Measurements from ENCODE around the gene NDUFC1.
A peak's percentile ranks its signal among the peaks of the same experiment; 100 is the strongest.

NDUFC1 gene

GRCh38 chr4:139297001-139297410, 5.3 kb downstream of the NDUFC1 start:
- H3K27me3 ChIP-seq (ENCODE audit: insufficient read depth, low read length), result no peaks in the 10 kb centered on the region
- H3K9ac ChIP-seq (ENCODE audit: low read depth, low read length), result no peak overlapping the region
- H3K36me3 ChIP-seq (ENCODE audit: insufficient read depth, low read length), result peaks cover 22% of the 10 kb centered on the region
- H3K4me3 ChIP-seq (ENCODE audit: low read length), result no peak overlapping the region
- no peaks in the 10 kb centered on the region for H3K9me3 ChIP-seq (ENCODE audit: insufficient read depth, low read depth, low read length)
- no peak overlapping the region for H3K27ac ChIP-seq (ENCODE audit: low read depth, low read length)
- peaks cover 15% of the 10 kb centered on the region for H3K4me1 ChIP-seq (ENCODE audit: insufficient read depth, low read length)
- WGBS, result 87% methylated on average over 2 of the region's 2 CpGs

- Histone ChIP-seq H3K27me3 (ENCODE audit: insufficient read depth, low read length) (no peaks in the 10 kb centered on the region), H3K4me1 (ENCODE audit: insufficient read depth, low read length) (peaks cover 15% of the 10 kb centered on the region), H3K27ac (ENCODE audit: low read depth, low read length) (no peak overlapping the region), H3K4me3 (ENCODE audit: low read length) (peak overlapping the region; percentile 90), H3K9ac (ENCODE audit: low read depth, low read length) (no peak overlapping the region), H3K36me3 (ENCODE audit: insufficient read depth, low read length) (peaks cover 27% of the 10 kb centered on the region), H3K9me3 (ENCODE audit: insufficient read depth, low read depth, low read length) (no peaks in the 10 kb centered on the region)
- 77% methylated on average over 4 of the region's 6 CpGs for WGBS
These were observed 6.4 kb downstream of the NDUFC1 start for GRCh38 chr4:139295942-139296299.

- Histone ChIP-seq H3K4me3 (ENCODE audit: low read length) (peak overlapping the region; percentile 90), H3K27me3 (ENCODE audit: insufficient read depth, low read length) (no peaks in the 10 kb centered on the region), H3K9ac (ENCODE audit: low read depth, low read length) (peak overlapping the region; percentile 95), H3K9me3 (ENCODE audit: insufficient read depth, low read depth, low read length) (no peaks in the 10 kb centered on the region), H3K36me3 (ENCODE audit: insufficient read depth, low read length) (peaks cover 29% of the 10 kb centered on the region), H3K4me1 (ENCODE audit: insufficient read depth, low read length) (peaks cover 15% of the 10 kb centered on the region), H3K27ac (ENCODE audit: low read depth, low read length) (peak overlapping the region; percentile 66)
- WGBS, result 6% methylated on average over 51 of the region's 51 CpGs
These were observed 6.9 kb downstream of the NDUFC1 start for GRCh38 chr4:139295206-139295941.

- Histone ChIP-seq H3K9ac (ENCODE audit: low read depth, low read length) (no peak overlapping the region), H3K27me3 (ENCODE audit: insufficient read depth, low read length) (peaks cover 3% of the 10 kb centered on the region), H3K27ac (ENCODE audit: low read depth, low read length) (no peak overlapping the region), H3K4me1 (ENCODE audit: insufficient read depth, low read length) (no peaks in the 10 kb centered on the region), H3K9me3 (ENCODE audit: insufficient read depth, low read depth, low read length) (no peaks in the 10 kb centered on the region), H3K4me3 (ENCODE audit: low read length) (no peak overlapping the region), H3K36me3 (ENCODE audit: insufficient read depth, low read length) (peaks cover 19% of the 10 kb centered on the region)
- 95% methylated on average over 7 of the region's 7 CpGs for WGBS
These were observed 16.0 kb downstream of the NDUFC1 start for GRCh38 chr4:139286186-139286698.

- no peak overlapping the region for H3K4me3 ChIP-seq (ENCODE audit: low read length)
- H3K36me3 ChIP-seq (ENCODE audit: insufficient read depth, low read length), result no peaks in the 10 kb centered on the region
- peaks cover 38% of the 10 kb centered on the region for H3K27me3 ChIP-seq (ENCODE audit: insufficient read depth, low read length)
- H3K9ac ChIP-seq (ENCODE audit: low read depth, low read length), result no peak overlapping the region
- H3K9me3 ChIP-seq (ENCODE audit: insufficient read depth, low read depth, low read length), result no peaks in the 10 kb centered on the region
- H3K27ac ChIP-seq (ENCODE audit: low read depth, low read length), result no peak overlapping the region
- no peaks in the 10 kb centered on the region; the same call in 1 of the 2 replicates for H3K4me1 ChIP-seq (ENCODE audit: insufficient read depth, low read length)
These were observed 19.6 kb downstream of the NDUFC1 start for GRCh38 chr4:139282721-139283075.

GRCh38 chr4:139282065-139282720, 20.1 kb downstream of the NDUFC1 start:
- H3K36me3 ChIP-seq (ENCODE audit: insufficient read depth, low read length), result no peaks in the 10 kb centered on the region
- H3K4me3 ChIP-seq (ENCODE audit: low read length), result no peak overlapping the region
- no peak overlapping the region for H3K9ac ChIP-seq (ENCODE audit: low read depth, low read length)
- H3K27ac ChIP-seq (ENCODE audit: low read depth, low read length), result no peak overlapping the region
- WGBS, result 87% methylated on average over 5 of the region's 7 CpGs
- H3K9me3 ChIP-seq (ENCODE audit: insufficient read depth, low read depth, low read length), result no peaks in the 10 kb centered on the region
- H3K4me1 ChIP-seq (ENCODE audit: insufficient read depth, low read length), result no peaks in the 10 kb centered on the region; the same call in 1 of the 2 replicates
- H3K27me3 ChIP-seq (ENCODE audit: insufficient read depth, low read length), result peaks cover 44% of the 10 kb centered on the region

GRCh38 chr4:139279760-139280620, 22.3 kb downstream of the NDUFC1 start, which contains the start of gene MGARP:
Gene MGARP, minus strand, starts transcription at chr4:139280225. Its CDS starts 67 bp downstream, at chr4:139280158.
- Histone ChIP-seq H3K9ac (ENCODE audit: low read depth, low read length) (no peak within 1 kb of the TSS), H3K27ac (ENCODE audit: low read depth, low read length) (no peak within 1 kb of the TSS), H3K9me3 (ENCODE audit: insufficient read depth, low read depth, low read length) (no peaks in the 10 kb centered on the region), H3K4me3 (ENCODE audit: low read length) (peak within 1 kb of the TSS; percentile 55), H3K36me3 (ENCODE audit: insufficient read depth, low read length) (no peaks in the 10 kb centered on the region), H3K27me3 (ENCODE audit: insufficient read depth, low read length) (peaks cover 55% of the 10 kb centered on the region), H3K4me1 (ENCODE audit: insufficient read depth, low read length) (no peaks in the 10 kb centered on the region; the same call in 1 of the 2 replicates)
- WGBS, result 2% methylated on average over 51 of the region's 51 CpGs

- Histone ChIP-seq H3K27me3 (ENCODE audit: insufficient read depth, low read length) (peaks cover 55% of the 10 kb centered on the region), H3K27ac (ENCODE audit: low read depth, low read length) (no peak overlapping the region), H3K4me3 (ENCODE audit: low read length) (peak overlapping the region; percentile 55)
These were observed 23.1 kb downstream of the NDUFC1 start for GRCh38 chr4:139278912-139279759.

GRCh38 chr4:139278485-139278884, 23.8 kb downstream of the NDUFC1 start:
- Histone ChIP-seq H3K9me3 (ENCODE audit: insufficient read depth, low read depth, low read length) (no peaks in the 10 kb centered on the region), H3K9ac (ENCODE audit: low read depth, low read length) (no peak overlapping the region), H3K27me3 (ENCODE audit: insufficient read depth, low read length) (peaks cover 55% of the 10 kb centered on the region), H3K4me3 (ENCODE audit: low read length) (peak overlapping the region; percentile 55; the same call in 1 of the 2 replicates), H3K27ac (ENCODE audit: low read depth, low read length) (no peak overlapping the region), H3K36me3 (ENCODE audit: insufficient read depth, low read length) (no peaks in the 10 kb centered on the region), H3K4me1 (ENCODE audit: insufficient read depth, low read length) (no peaks in the 10 kb centered on the region; the same call in 1 of the 2 replicates)
- 85% methylated on average over 14 of the region's 16 CpGs for WGBS

More at GRCh38 chr4:139278912-139279759, 23.1 kb downstream of the NDUFC1 start:
- Histone ChIP-seq H3K9ac (ENCODE audit: low read depth, low read length) (no peak overlapping the region), H3K9me3 (ENCODE audit: insufficient read depth, low read depth, low read length) (no peaks in the 10 kb centered on the region), H3K4me1 (ENCODE audit: insufficient read depth, low read length) (no peaks in the 10 kb centered on the region; the same call in 1 of the 2 replicates), H3K36me3 (ENCODE audit: insufficient read depth, low read length) (no peaks in the 10 kb centered on the region)
- 11% methylated on average over 40 of the region's 40 CpGs for WGBS

- Histone ChIP-seq H3K27ac (ENCODE audit: low read depth, low read length) (no peak overlapping the region), H3K9ac (ENCODE audit: low read depth, low read length) (no peak overlapping the region), H3K4me1 (ENCODE audit: insufficient read depth, low read length) (no peaks in the 10 kb centered on the region; the same call in 1 of the 2 replicates), H3K27me3 (ENCODE audit: insufficient read depth, low read length) (peaks cover 42% of the 10 kb centered on the region), H3K36me3 (ENCODE audit: insufficient read depth, low read length) (no peaks in the 10 kb centered on the region), H3K4me3 (ENCODE audit: low read length) (no peak overlapping the region), H3K9me3 (ENCODE audit: insufficient read depth, low read depth, low read length) (no peaks in the 10 kb centered on the region)
- 100% methylated on average over 3 of the region's 4 CpGs for WGBS
These were observed 27.0 kb downstream of the NDUFC1 start for GRCh38 chr4:139275281-139275735.

All from HUES64 (cell line).